Epidermal melanocyte (primary cell): ENCODE measurements around the gene NT5C1B.

Source experiments
- DNase-seq: peaks from one replicate; pipeline ENCODE4 v3.0.0; 2011; ENCODE audit warnings: low spot score; ENCODE audit not compliant: insufficient read length

Gene NT5C1B

DNA sequence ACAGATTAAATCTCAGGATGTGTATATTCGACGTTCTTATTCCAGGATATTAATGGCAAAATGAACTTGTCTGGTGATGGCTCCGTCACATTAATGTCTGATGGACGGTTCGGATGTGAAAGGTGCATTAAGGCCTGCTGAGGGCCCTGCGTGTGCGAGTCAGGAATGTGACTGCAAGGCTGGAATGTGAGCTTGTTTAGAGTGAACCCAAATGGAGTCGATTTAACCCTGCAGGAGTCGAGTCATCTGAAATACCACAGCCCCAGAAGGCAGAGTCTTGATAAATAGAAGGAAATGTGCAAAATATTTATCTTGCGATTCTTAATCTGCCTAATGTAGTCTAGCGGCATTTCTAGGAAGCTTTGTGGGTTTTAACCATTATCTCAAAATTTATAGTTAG is 73.3 kb downstream of the NT5C1B start:
- DNase-seq, result no peak

DNA sequence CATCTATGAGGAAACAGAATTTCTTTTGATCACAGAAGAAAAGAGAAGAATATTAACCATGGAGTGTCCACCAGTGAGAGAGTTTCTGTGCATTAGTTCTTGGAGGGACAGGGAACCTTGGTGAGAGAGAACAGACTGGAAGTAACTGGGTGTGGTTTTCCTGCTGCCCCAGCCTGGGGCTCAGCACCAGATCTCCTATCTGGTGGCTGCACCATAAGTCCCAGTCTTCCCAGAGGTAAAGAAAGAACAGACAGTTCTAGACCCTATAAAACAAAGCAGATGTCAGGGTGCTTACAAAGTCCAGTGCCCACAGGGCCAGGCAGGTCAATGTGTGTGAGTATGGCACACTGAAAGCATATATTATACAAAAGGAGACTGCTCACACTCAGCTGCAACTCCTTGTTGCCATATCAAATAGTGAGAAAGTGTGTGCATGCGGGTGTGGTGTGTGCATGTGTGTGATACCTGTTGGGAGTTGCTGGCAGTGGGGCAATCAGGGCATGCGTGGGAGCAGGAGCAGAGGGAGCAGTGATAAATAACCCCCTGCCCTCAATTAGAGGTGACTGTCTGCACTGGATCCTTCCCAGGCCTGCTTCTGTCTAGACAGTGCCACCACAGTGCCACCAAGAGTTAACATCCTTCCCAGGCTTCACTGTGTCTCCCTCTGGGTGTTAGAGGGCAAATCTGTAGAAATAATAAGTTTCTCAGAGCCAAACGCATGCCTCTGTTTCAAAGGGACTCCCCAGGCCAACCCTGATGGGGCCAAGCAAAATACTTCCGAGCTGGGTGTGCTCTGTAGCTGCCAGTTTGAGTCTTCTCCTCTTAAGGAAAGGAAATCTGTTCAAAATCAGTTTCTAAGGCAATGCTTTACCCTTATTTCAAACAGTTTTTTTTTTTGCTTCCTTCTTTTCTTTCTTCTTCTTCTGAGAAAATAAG is 74.6 kb downstream of the NT5C1B start:
- DNase-seq, result no peak
